GM12865 (cell line): ENCODE results near the gene RAB3IL1.
"Not testable (repeated sequence)": the region's sequence is repeated elsewhere in the genome, so short reads cannot be mapped to it uniquely, and the experiment has no call there.

Experiments used
- DNase-seq: peaks from one replicate; pipeline ENCODE4 v3.0.0; 2010; ENCODE audit warnings: low read depth
- H3K4me3 ChIP-seq: 2 replicates; pipeline ENCODE4 v1.5.1; 2011; ENCODE audit warnings: mild to moderate bottlenecking, low read depth, low read length, control low read depth
- TF ChIP-seq, protein P1 (sequence below): IDR thresholded peaks from 2 replicates; pipeline ENCODE4 v1.5.1; 2011; ENCODE audit warnings: low read length, control low read depth, low read depth, inconsistent platforms; ENCODE audit not compliant: insufficient read depth; ENCODE audit errors: missing control alignments

The RAB3IL1 gene

DNA sequence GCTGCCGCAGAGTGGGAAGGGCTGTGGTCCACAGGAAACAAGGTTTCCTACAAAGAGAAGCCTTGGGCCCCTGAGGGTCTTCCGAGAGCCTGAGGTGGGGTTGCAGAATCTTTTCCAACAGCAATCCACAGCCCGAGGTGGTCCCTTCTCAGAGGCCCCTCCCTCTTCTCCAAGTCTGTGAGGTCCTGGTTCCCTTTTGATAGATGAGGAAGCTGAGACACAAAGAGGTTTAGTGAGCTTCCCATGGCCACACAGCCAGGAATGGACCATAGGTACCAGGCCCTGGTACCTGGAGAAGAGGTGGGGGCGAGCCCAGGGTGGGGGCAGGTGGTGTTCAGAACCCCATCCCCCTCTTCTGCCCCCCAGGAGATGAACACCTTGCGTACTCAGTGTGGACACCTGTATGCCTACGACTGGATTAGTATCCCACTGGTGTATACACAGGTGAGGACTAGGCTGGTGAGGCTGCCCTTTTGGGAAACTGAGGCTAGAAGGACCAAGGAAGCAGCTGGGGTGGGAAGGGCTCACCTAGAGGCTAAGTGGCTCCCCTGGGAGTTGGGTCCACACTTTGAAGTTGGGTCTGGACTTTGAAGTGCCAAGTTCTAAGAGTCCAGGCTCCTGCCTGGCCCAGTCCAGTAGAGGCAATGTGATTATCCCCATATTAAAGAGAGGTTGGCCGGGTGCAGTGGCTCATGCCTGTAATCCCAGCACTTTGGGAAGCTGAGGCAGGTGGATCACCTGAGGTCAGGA lies 39.8 kb upstream of the RAB3IL1 start:
- no peak overlapping the region for H3K4me3 ChIP-seq
- no peak for DNase-seq
- TF ChIP-seq, protein P1, sequence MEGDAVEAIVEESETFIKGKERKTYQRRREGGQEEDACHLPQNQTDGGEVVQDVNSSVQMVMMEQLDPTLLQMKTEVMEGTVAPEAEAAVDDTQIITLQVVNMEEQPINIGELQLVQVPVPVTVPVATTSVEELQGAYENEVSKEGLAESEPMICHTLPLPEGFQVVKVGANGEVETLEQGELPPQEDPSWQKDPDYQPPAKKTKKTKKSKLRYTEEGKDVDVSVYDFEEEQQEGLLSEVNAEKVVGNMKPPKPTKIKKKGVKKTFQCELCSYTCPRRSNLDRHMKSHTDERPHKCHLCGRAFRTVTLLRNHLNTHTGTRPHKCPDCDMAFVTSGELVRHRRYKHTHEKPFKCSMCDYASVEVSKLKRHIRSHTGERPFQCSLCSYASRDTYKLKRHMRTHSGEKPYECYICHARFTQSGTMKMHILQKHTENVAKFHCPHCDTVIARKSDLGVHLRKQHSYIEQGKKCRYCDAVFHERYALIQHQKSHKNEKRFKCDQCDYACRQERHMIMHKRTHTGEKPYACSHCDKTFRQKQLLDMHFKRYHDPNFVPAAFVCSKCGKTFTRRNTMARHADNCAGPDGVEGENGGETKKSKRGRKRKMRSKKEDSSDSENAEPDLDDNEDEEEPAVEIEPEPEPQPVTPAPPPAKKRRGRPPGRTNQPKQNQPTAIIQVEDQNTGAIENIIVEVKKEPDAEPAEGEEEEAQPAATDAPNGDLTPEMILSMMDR, result no peak

DNA sequence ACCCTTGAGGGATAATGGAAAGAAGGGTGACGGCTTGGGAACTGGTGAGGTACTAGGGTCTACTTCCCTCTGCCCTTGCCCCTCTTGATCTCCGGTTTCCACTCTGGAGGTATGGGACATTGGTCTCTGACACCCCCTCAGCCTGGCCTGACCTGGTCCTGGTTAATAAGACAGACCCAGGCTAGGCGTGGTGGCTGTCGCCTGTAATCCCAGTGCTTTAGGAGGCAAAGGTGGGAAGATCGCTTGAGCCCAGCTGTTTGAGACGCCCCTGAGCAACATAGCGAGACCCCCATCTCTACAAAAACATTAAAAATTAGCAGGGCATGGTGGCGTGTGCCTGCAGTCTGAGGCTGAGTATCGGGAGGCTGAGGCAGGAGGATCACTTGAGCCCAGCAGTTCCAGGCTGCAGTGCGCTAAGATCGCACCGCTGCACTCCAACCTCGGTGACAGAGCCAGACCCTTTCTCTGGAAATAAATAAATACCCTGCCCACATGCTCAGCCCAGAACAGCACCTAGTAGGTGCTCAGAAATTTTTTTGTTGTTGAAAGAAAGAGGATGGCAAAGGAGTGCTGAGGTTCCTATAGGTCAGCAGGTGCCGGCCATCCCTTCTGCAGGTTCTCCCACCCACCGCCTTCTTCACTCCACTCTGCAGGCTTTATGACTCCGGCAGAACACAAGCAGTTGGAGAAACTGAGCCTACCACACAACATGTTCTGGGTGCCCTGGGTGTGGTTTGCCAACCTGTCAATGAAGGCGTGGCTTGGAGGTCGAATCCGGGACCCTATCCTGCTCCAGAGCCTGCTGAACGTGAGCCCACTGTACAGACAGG lies 39.0 kb upstream of the RAB3IL1 start:
- no peak overlapping the region for H3K4me3 ChIP-seq
- no peak for DNase-seq
- TF ChIP-seq, protein P1, result no peak

DNA sequence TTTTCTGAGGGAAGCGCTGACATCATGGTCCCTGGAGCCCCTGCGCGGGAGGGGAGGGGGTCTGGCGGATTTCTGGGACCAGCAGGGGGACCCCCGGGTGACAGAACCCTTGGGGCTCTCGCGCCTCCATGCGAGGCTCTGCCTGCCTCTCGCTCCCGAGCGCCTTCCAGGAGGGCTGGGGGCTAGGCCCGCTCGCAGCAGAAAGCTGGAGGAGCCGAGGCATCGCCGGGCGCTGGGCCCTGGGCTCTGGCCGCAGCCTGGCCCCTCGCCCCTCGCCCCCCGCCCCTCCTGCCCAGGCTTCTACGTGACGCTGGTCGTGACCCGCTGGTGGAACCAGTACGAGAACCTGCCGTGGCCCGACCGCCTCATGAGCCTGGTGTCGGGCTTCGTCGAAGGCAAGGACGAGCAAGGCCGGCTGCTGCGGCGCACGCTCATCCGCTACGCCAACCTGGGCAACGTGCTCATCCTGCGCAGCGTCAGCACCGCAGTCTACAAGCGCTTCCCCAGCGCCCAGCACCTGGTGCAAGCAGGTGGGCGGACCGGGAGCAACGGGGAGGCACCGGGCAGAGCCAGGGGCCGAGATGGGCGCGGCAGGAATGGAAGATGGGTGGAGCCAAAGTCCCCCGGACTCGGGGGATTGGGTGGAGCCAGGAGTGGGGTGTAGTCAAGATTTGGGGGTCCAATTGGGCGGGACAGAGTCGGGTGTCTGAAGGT lies 38.2 kb upstream of the RAB3IL1 start:
- TF ChIP-seq, protein P1, result no peak
- no peak for DNase-seq
- H3K4me3 ChIP-seq, result no peak overlapping the region

DNA sequence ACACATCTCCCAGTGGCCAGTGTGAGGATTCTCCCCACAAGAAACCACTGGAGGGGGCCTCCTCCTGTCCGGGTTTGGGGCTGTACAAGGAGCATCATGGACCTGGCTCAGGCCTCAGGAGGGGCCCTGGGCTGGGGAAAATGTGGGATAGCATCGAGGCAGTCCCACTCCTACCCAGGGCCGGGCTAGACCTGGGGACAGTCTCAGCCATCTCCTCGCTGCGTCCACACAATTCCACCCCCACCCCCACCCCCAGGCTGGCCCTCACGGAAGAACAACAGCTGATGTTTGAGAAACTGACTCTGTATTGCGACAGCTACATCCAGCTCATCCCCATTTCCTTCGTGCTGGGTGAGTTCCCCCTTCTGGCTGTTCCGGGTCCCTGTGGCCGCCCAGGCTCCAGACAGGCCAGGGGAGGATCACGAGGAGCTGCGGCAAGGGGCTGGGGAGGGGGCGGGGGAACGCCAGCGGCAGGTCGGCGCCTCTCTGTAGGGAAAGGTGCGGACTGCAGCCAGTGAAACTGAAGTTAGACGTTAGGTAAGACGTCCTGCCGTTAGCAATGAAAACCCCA lies 37.6 kb upstream of the RAB3IL1 start:
- DNase-seq, result no peak

DNA sequence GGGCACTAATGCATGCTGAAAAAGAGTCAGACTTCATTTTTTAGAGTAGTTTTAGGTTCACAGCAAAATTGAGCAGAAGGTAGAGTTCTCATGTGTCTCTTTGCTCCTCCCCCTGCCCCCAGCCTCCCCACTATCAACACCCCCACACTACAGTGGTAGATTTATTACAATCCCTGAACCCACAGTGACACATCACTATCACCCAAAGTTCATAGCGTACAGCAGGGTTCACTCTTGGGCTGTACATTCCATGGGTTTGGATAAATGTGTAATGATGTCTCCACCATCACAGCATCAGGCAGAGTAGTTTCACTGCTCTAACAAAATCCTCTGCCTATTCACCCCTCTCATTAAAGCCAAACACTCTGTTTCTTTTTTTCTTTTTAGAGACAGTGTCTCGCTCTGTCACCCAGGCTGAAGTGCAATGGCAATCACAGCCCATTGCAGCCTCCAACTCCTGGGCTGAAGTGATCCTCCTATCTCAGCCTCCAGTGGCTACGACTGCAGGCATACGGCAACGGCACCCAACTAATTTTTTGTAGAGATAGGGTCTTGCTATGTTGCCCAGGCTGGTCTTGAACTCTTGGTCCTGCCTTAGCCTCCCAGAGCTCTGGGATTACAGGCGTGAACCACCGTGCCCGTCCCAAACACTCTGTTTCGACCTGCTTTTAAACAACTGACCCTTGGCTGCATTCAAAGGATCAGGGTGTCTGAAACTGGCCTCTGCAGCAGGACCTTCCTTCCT lies 36.9 kb upstream of the RAB3IL1 start:
- TF ChIP-seq, protein P1, result no peak
- no peak for DNase-seq
- no peak overlapping the region for H3K4me3 ChIP-seq

More for the DNA sequence above, 37.6 kb upstream of the RAB3IL1 start:
- H3K4me3 ChIP-seq, result no peak overlapping the region
- TF ChIP-seq, protein P1, result no peak

DNA sequence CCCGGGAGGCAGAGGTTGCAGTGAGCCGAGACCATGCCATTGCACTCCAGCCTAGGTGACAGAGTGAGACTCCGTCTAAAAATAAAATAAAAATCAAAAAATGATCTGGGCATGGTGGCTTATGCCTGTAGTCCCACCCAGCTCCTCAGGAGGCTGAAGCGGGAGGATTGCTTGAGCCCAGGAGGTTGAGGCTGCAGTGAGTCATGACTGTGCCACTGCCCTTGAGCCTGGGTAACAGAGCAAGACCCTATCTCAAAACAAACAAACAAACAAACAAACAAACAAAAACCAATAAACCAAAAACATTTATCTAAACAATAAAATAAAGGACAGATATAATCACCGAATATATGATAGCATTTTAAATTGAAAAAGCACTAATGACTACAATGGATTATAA lies 36.3 kb upstream of the RAB3IL1 start:
- not testable (repeated sequence) for H3K4me3 ChIP-seq, DNase-seq
